Gastroesophageal sphincter (tissue), 4 donors: Measurements from ENCODE around the gene TTLL5. TPM values are rescaled to one million over a fixed set of nuclear protein-coding genes. Genes with fewer than 3 reads are reported as not detected.

Experiments
- ATAC-seq: fragments of 150-250 bp; one replicate; pipeline ENCODE4 v1.9.1; 2016; ENCODE audit warnings: mild to moderate bottlenecking, moderate library complexity
- H3K27ac ChIP-seq, 4 donors: fragments of 200-600 bp; sonication (generic) in 3 of 4; 1 replicate in 3 of 4; 2 replicates in 1 of 4; pipeline ENCODE4 v1.5.1; 2016 to 2019
- H3K27me3 ChIP-seq: fragments of 200-600 bp; sonication (generic); one replicate; pipeline ENCODE4 v1.5.1; 2019
- H3K36me3 ChIP-seq, 2 donors: fragments of 200-600 bp; sonication (generic); one replicate each; pipeline ENCODE4 v1.5.1; 2019; ENCODE audit warnings: control low read depth in 1 of 2
- H3K4me1 ChIP-seq, 3 donors: fragments of 200-600 bp; sonication (generic); 1 replicate in 2 of 3; 2 replicates in 1 of 3; pipeline ENCODE4 v1.5.1; 2016 to 2019; ENCODE audit warnings: control low read depth in 2 of 3
- H3K4me3 ChIP-seq, 2 donors: fragments of 200-600 bp; sonication (generic); one replicate each; pipeline ENCODE4 v1.5.1; 2019; ENCODE audit warnings: mild to moderate bottlenecking in 1 of 2, moderate library complexity in 1 of 2
- H3K9me3 ChIP-seq, 3 donors: fragments of 200-600 bp; sonication (generic); one replicate each; pipeline ENCODE4 v1.5.1; 2017 to 2019; ENCODE audit warnings: control low read depth in 2 of 3
- CTCF ChIP-seq, 4 experiments: fragments of 200-600 bp in 2 of 4; fragments of 450-650 bp in 2 of 4; sonication (generic) in 1 of 4; IDR thresholded peaks; one replicate each; pipeline ENCODE4 v1.5.1; 2017 to 2019; ENCODE audit warnings: antibody characterized with exemption in 4 of 4, mild to moderate bottlenecking in 2 of 4, moderate library complexity in 2 of 4
- EP300 ChIP-seq: sonication (generic); formaldehyde crosslinking; IDR thresholded peaks from one replicate; pipeline ENCODE4 v1.6.1; 2017; ENCODE audit warnings: antibody characterized with exemption, mild to moderate bottlenecking
- POLR2A ChIP-seq, 2 donors: fragments of 450-650 bp; IDR thresholded peaks; one replicate each; pipeline ENCODE4 v1.6.1; 2017; ENCODE audit warnings: antibody characterized with exemption in 2 of 2, mild to moderate bottlenecking in 2 of 2, moderate library complexity in 1 of 2
- POLR2AphosphoS5 ChIP-seq: sonication (generic); formaldehyde crosslinking; IDR thresholded peaks from one replicate; pipeline ENCODE4 v1.6.1; 2017; ENCODE audit warnings: antibody characterized with exemption
- WGBS, 2 donors: methylation state at CpG; one replicate each; pipeline ENCODE4 v1.1.5; 2018; ENCODE audit warnings: low coverage in 1 of 2; 5-methylcytosine and 5-hydroxymethylcytosine counted together
- total RNA-seq, 4 donors: library from RNA; depleted of rRNA; stranded (reverse); fragments of >200 nt; gene quantifications; one replicate each; pipeline ENCODE4 v1.1.0, GENCODE V29; 2016

The TTLL5 gene
- total RNA-seq, 4 donors from 2014 or later = 18.1 to 30.0 (median 22.1) TPM

- Histone ChIP-seq H3K4me1 (peaks cover 0 to 28% (median 7%) of the 10 kb centered on the region in 3 donors), H3K4me3 (no peak overlapping the region), H3K36me3 (no peaks in the 10 kb centered on the region), H3K9me3 (no peaks in the 10 kb centered on the region), H3K27me3 (no peaks in the 10 kb centered on the region), H3K27ac (no peak overlapping the region)
- TF ChIP-seq POLR2AphosphoS5 = no peak
- no peak for TF ChIP-seq CTCF (IDR thresholded peaks at IDR 0.05)
- TF ChIP-seq POLR2A (IDR thresholded peaks at IDR 0.05) = no peak
- no peak for TF ChIP-seq EP300
- ATAC-seq = no peak
Measured at GRCh38 chr14:75835156-75835725, 174.2 kb downstream of the TTLL5 start.

GRCh38 chr14:75835737-75836136 lies 174.7 kb downstream of the TTLL5 start:
- Histone ChIP-seq H3K27ac (no peak overlapping the region), H3K4me3 (no peak overlapping the region), H3K4me1 (peaks cover 0 to 28% (median 7%) of the 10 kb centered on the region in 3 donors), H3K36me3 (no peaks in the 10 kb centered on the region), H3K9me3 (no peaks in the 10 kb centered on the region), H3K27me3 (no peaks in the 10 kb centered on the region)
- TF ChIP-seq CTCF (IDR thresholded peaks at IDR 0.05) (no peak), EP300 (no peak), POLR2AphosphoS5 (no peak), POLR2A (IDR thresholded peaks at IDR 0.05) (no peak)
- ATAC-seq = no peak
- 78 to 88% methylated on average over 1 of the region's 1 CpG for whole genome bisulfite sequencing, 2 donors

- no peaks in the 10 kb centered on the region for H3K27me3 ChIP-seq
- TF ChIP-seq POLR2A (IDR thresholded peaks at IDR 0.05) (no peak), EP300 (no peak), POLR2AphosphoS5 (no peak), CTCF (IDR thresholded peaks at IDR 0.05) (no peak)
- H3K4me1 ChIP-seq = peaks cover 0 to 18% (median 3%) of the 10 kb centered on the region in 3 donors
- no peak overlapping the region for H3K27ac ChIP-seq
- H3K36me3 ChIP-seq = no peaks in the 10 kb centered on the region
- H3K4me3 ChIP-seq = no peak overlapping the region
- no peak for ATAC-seq
- no peaks in the 10 kb centered on the region for H3K9me3 ChIP-seq
- 84 to 93% methylated on average over 2 to 3 of the region's 3 CpGs for WGBS, 2 donors
Measured at GRCh38 chr14:75837151-75837787, 176.2 kb downstream of the TTLL5 start.

- no peaks in the 10 kb centered on the region for H3K9me3 ChIP-seq
- WGBS, 2 donors = 91 to 95% methylated on average over 4 to 5 of the region's 5 CpGs
- no peaks in the 10 kb centered on the region for H3K36me3 ChIP-seq
- no peaks in the 10 kb centered on the region for H3K27me3 ChIP-seq
- no peak overlapping the region for H3K27ac ChIP-seq
- H3K4me1 ChIP-seq = peaks cover 0 to 30% (median 9%) of the 10 kb centered on the region in 3 donors
- ATAC-seq = no peak
- H3K4me3 ChIP-seq = no peak overlapping the region
- TF ChIP-seq POLR2AphosphoS5 = no peak
- no peak for TF ChIP-seq POLR2A (IDR thresholded peaks at IDR 0.05)
- no peak for TF ChIP-seq EP300
- TF ChIP-seq CTCF (IDR thresholded peaks at IDR 0.05) = no peak
Measured at GRCh38 chr14:75840911-75841310, 179.9 kb downstream of the TTLL5 start.

- Histone ChIP-seq H3K4me1 (peaks cover 0 to 33% (median 9%) of the 10 kb centered on the region in 3 donors), H3K9me3 (no peaks in the 10 kb centered on the region), H3K4me3 (no peak overlapping the region), H3K36me3 (no peaks in the 10 kb centered on the region), H3K27ac (peak overlapping the region in 1 of 4 donors; percentile 33), H3K27me3 (no peaks in the 10 kb centered on the region)
- no peak for ATAC-seq
- TF ChIP-seq POLR2AphosphoS5 (no peak), EP300 (no peak), CTCF (IDR thresholded peaks at IDR 0.05) (no peak)
- 24 to 28% methylated on average over 3 of the region's 3 CpGs for WGBS, 2 donors
Measured at GRCh38 chr14:75842551-75842950, 181.5 kb downstream of the TTLL5 start.
